Iris pigment epithelial cell (primary cell): ENCODE results near the gene TAPT1.
A peak's percentile ranks its signal among the peaks of the same experiment; 100 is the strongest.

Source experiments
- DNase-seq: peaks from one replicate; pipeline ENCODE4 v3.0.0-alpha.2; 2011; ENCODE audit warnings: low read depth

The TAPT1 gene

GRCh38 chr4:16225863-16226815, at the start of gene TAPT1:
TSS of gene TAPT1 (minus strand) at chr4:16226471. CDS start at chr4:16226457, 14 bp downstream.
- DNase-seq = peak; percentile 55

GRCh38 chr4:16271411-16271810, 45.1 kb upstream of the TAPT1 start:
- no peak for DNase-seq

GRCh38 chr4:16270454-16271328, 44.4 kb upstream of the TAPT1 start:
- DNase-seq = no peak

GRCh38 chr4:16269742-16270453, 43.6 kb upstream of the TAPT1 start:
- DNase-seq = peak; percentile 91

- DNase-seq = no peak
These were observed 43.0 kb upstream of the TAPT1 start for GRCh38 chr4:16269240-16269639.

- no peak for DNase-seq
These were observed 42.0 kb upstream of the TAPT1 start for GRCh38 chr4:16268290-16268689.

- no peak for DNase-seq
These were observed 41.4 kb upstream of the TAPT1 start for GRCh38 chr4:16267639-16268038.

- DNase-seq = no peak
These were observed 39.5 kb upstream of the TAPT1 start for GRCh38 chr4:16265820-16266219.

GRCh38 chr4:16264798-16265197, 38.5 kb upstream of the TAPT1 start:
- peak; percentile 54 for DNase-seq

- peak; percentile 45 for DNase-seq
These were observed 36.8 kb upstream of the TAPT1 start for GRCh38 chr4:16263056-16263455.

GRCh38 chr4:16262188-16262587, 35.9 kb upstream of the TAPT1 start:
- no peak for DNase-seq

- DNase-seq = no peak
These were observed 35.1 kb upstream of the TAPT1 start for GRCh38 chr4:16261313-16261878.

GRCh38 chr4:16259889-16260246, 33.6 kb upstream of the TAPT1 start:
- peak; percentile 51 for DNase-seq

GRCh38 chr4:16259241-16259888, 33.1 kb upstream of the TAPT1 start:
- DNase-seq = no peak

GRCh38 chr4:16257611-16258010, 31.3 kb upstream of the TAPT1 start:
- no peak for DNase-seq

- no peak for DNase-seq
These were observed 30.1 kb upstream of the TAPT1 start for GRCh38 chr4:16256343-16256742.

GRCh38 chr4:16255730-16256129, 29.5 kb upstream of the TAPT1 start:
- no peak for DNase-seq

- DNase-seq = peak; percentile 89
These were observed 27.1 kb upstream of the TAPT1 start for GRCh38 chr4:16253127-16253960.

- peak; percentile 65 for DNase-seq
These were observed 24.5 kb upstream of the TAPT1 start for GRCh38 chr4:16250661-16251365.

GRCh38 chr4:16248605-16249004, 22.3 kb upstream of the TAPT1 start:
- no peak for DNase-seq
